A549 (cell line): Measurements from ENCODE around the gene FBH1.

Experiments
- CEBPB ChIP-seq, 2 experiments: fragments of >200 bp in 1 of 2; sonication (Bioruptor Twin) in 1 of 2; formaldehyde crosslinking in 1 of 2; IDR thresholded peaks; 2 replicates each; pipeline ENCODE4 v1.6.1; 2012 to 2016
- EP300 ChIP-seq, 2 experiments: fragments of >200 bp; sonication (Bioruptor Twin); formaldehyde crosslinking; IDR thresholded peaks; 2 replicates in 1 of 2; 3 replicates in 1 of 2; pipeline ENCODE4 v1.6.1; 2016 to 2017
- POLR2A ChIP-seq: IDR thresholded peaks from 2 replicates; pipeline ENCODE4 v1.6.1; 2012; ENCODE audit warnings: mild to moderate bottlenecking, low read length
- RCOR1 ChIP-seq: fragments of 150-350 bp; IDR thresholded peaks from 2 replicates; pipeline ENCODE4 v1.6.1; 2014; ENCODE audit warnings: antibody characterized with exemption, low read length, low read depth
- RFX5 ChIP-seq: fragments of 450-650 bp; IDR thresholded peaks from 2 replicates; pipeline ENCODE4 v1.7.1; 2014; ENCODE audit warnings: antibody characterized with exemption, mild to moderate bottlenecking, moderate library complexity
- ZNF302 ChIP-seq: fragments of 250-450 bp; sonication (Bioruptor Pico); IDR thresholded peaks from 2 replicates; pipeline ENCODE4 v1.9.0; 2021; ENCODE audit warnings: inconsistent platforms, mild to moderate bottlenecking, moderate library complexity
- TF ChIP-seq, protein P1 (sequence below): fragments of >200 bp; sonication (Bioruptor Twin); formaldehyde crosslinking; IDR thresholded peaks from 3 replicates; pipeline ENCODE4 v1.5.1; 2016
- TF ChIP-seq, protein P2 (sequence below): IDR thresholded peaks from 2 replicates; pipeline ENCODE4 v1.6.1; 2012

DNA sequence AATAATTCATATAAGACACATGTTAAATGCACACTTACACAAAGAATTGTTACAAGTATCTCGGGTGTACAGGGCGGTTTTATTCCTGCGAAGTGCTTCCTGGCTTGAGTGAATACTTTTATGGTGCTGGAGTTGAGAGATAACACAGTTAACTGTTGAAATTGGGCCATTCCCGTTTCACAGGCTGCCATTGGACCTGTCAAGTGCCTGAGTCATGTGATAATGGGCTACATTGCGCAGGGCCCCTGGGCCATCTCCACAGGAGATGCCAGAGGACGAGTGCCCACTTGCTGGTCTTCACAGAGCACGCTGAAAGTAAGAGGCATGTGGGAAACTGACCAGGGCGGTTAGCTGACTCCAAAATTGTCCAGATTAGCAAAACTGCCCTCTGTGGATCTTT, 4.8 kb downstream of the FBH1 start:
- TF ChIP-seq, protein P1, sequence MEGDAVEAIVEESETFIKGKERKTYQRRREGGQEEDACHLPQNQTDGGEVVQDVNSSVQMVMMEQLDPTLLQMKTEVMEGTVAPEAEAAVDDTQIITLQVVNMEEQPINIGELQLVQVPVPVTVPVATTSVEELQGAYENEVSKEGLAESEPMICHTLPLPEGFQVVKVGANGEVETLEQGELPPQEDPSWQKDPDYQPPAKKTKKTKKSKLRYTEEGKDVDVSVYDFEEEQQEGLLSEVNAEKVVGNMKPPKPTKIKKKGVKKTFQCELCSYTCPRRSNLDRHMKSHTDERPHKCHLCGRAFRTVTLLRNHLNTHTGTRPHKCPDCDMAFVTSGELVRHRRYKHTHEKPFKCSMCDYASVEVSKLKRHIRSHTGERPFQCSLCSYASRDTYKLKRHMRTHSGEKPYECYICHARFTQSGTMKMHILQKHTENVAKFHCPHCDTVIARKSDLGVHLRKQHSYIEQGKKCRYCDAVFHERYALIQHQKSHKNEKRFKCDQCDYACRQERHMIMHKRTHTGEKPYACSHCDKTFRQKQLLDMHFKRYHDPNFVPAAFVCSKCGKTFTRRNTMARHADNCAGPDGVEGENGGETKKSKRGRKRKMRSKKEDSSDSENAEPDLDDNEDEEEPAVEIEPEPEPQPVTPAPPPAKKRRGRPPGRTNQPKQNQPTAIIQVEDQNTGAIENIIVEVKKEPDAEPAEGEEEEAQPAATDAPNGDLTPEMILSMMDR, result no peak
- TF ChIP-seq CEBPB (IDR thresholded peaks at IDR 0.05), result no peak
- no peak for TF ChIP-seq EP300 (IDR thresholded peaks at IDR 0.05)
- no peak for TF ChIP-seq ZNF302 (CRISPR knock-in tag)
- TF ChIP-seq, protein P2, sequence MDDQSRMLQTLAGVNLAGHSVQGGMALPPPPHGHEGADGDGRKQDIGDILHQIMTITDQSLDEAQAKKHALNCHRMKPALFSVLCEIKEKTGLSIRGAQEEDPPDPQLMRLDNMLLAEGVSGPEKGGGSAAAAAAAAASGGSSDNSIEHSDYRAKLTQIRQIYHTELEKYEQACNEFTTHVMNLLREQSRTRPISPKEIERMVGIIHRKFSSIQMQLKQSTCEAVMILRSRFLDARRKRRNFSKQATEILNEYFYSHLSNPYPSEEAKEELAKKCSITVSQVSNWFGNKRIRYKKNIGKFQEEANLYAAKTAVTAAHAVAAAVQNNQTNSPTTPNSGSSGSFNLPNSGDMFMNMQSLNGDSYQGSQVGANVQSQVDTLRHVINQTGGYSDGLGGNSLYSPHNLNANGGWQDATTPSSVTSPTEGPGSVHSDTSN, result no peak
- no peak for TF ChIP-seq RFX5
- no peak for TF ChIP-seq POLR2A
- no peak for TF ChIP-seq RCOR1
